Measurements from ENCODE around the gene DNMT3B. TPM values are rescaled to one million over a fixed set of nuclear protein-coding genes. Genes with fewer than 3 reads are reported as not detected.

Gene DNMT3B
- total and polyA plus RNA-seq, 4 donors = 0.31 to 3.1 (median 0.90) TPM

- Histone ChIP-seq H3K36me3 (ENCODE audit: control insufficient read depth in 4 of 4, insufficient read depth in 4 of 4, low read length in 4 of 4) (peaks cover 0 to 9% (median 2%) of the 10 kb centered on the region in 4 donors), H3K4me1 (ENCODE audit: control insufficient read depth in 5 of 5, insufficient read depth in 5 of 5, low read length in 5 of 5) (peaks cover 0 to 6% (median 0%) of the 10 kb centered on the region in 5 donors), H3K9me3 (ENCODE audit: control insufficient read depth in 4 of 4, insufficient read depth in 3 of 4, low read length in 3 of 4) (no peaks in the 10 kb centered on the region), H3K27me3 (ENCODE audit: control insufficient read depth in 3 of 3, insufficient read depth in 3 of 3, low read length in 2 of 3) (no peaks in the 10 kb centered on the region), H3K9ac (ENCODE audit: insufficient read depth in 1 of 2, low read length in 2 of 2) (no peak overlapping the region), H3K4me3 (no peak overlapping the region), H3K27ac (ENCODE audit: low read depth in 1 of 2, low read length in 1 of 2) (no peak overlapping the region)
- no peak for TF ChIP-seq CTCF (IDR thresholded peaks at IDR 0.05; ENCODE audit: control extremely low read depth, extremely low read depth)
- ATAC-seq (ENCODE audit: insufficient read depth, low FRiP score) (no peak), DNase-seq (no peak)
- 97 to 99% methylated on average over 3 of the region's 3 CpGs for WGBS, 2 donors
Observed at GRCh38 chr20:32790751-32791057, 28.5 kb downstream of the DNMT3B start.

- Histone ChIP-seq H3K27ac (ENCODE audit: low read depth in 1 of 2, low read length in 1 of 2) (no peak overlapping the region), H3K36me3 (ENCODE audit: control insufficient read depth in 4 of 4, insufficient read depth in 4 of 4, low read length in 4 of 4) (peaks cover 0 to 2% (median 1%) of the 10 kb centered on the region in 4 donors), H3K9ac (ENCODE audit: insufficient read depth in 1 of 2, low read length in 2 of 2) (no peak overlapping the region), H3K4me1 (ENCODE audit: control insufficient read depth in 5 of 5, insufficient read depth in 5 of 5, low read length in 5 of 5) (peaks cover 0 to 6% (median 0%) of the 10 kb centered on the region in 5 donors), H3K4me3 (no peak overlapping the region), H3K9me3 (ENCODE audit: control insufficient read depth in 4 of 4, insufficient read depth in 3 of 4, low read length in 3 of 4) (no peaks in the 10 kb centered on the region), H3K27me3 (ENCODE audit: control insufficient read depth in 3 of 3, insufficient read depth in 3 of 3, low read length in 2 of 3) (no peaks in the 10 kb centered on the region)
- TF ChIP-seq CTCF (IDR thresholded peaks at IDR 0.05; ENCODE audit: control extremely low read depth, extremely low read depth) = no peak
- WGBS, 2 donors = 73 to 79% methylated on average over 3 of the region's 3 CpGs
- peak; percentile 20 to 44 (median 22) for DNase-seq
- no peak for ATAC-seq (ENCODE audit: insufficient read depth, low FRiP score)
Observed at GRCh38 chr20:32792316-32792715, 30.1 kb downstream of the DNMT3B start.

GRCh38 chr20:32792731-32793458 lies 30.7 kb downstream of the DNMT3B start:
- Histone ChIP-seq H3K9ac (ENCODE audit: insufficient read depth in 1 of 2, low read length in 2 of 2) (no peak overlapping the region), H3K9me3 (ENCODE audit: control insufficient read depth in 4 of 4, insufficient read depth in 3 of 4, low read length in 3 of 4) (no peaks in the 10 kb centered on the region), H3K36me3 (ENCODE audit: control insufficient read depth in 4 of 4, insufficient read depth in 4 of 4, low read length in 4 of 4) (peaks cover 0 to 2% (median 0%) of the 10 kb centered on the region in 4 donors), H3K27me3 (ENCODE audit: control insufficient read depth in 3 of 3, insufficient read depth in 3 of 3, low read length in 2 of 3) (no peaks in the 10 kb centered on the region), H3K4me1 (ENCODE audit: control insufficient read depth in 5 of 5, insufficient read depth in 5 of 5, low read length in 5 of 5) (peaks cover 0 to 6% (median 0%) of the 10 kb centered on the region in 5 donors), H3K4me3 (no peak overlapping the region), H3K27ac (ENCODE audit: low read depth in 1 of 2, low read length in 1 of 2) (no peak overlapping the region)
- ATAC-seq (ENCODE audit: insufficient read depth, low FRiP score) = no peak
- DNase-seq = no peak
- no peak for TF ChIP-seq CTCF (IDR thresholded peaks at IDR 0.05; ENCODE audit: control extremely low read depth, extremely low read depth)
- 79% methylated on average over 13 of the region's 13 CpGs for WGBS, 2 donors
